ENCODE results near the gene NEDD4L. TPM values are rescaled to one million over a fixed set of nuclear protein-coding genes. Genes with fewer than 3 reads are reported as not detected.

The NEDD4L gene
- total and polyA plus RNA-seq, 4 donors = 40.2 to 308 (median 148) TPM

- Histone ChIP-seq H3K27ac (ENCODE audit: low read depth in 1 of 2, low read length in 1 of 2) (no peak overlapping the region), H3K36me3 (ENCODE audit: control insufficient read depth in 4 of 4, insufficient read depth in 4 of 4, low read length in 4 of 4) (no peaks in the 10 kb centered on the region), H3K9ac (ENCODE audit: insufficient read depth in 1 of 2, low read length in 2 of 2) (no peak overlapping the region), H3K27me3 (ENCODE audit: control insufficient read depth in 3 of 3, insufficient read depth in 3 of 3, low read length in 2 of 3) (no peaks in the 10 kb centered on the region), H3K4me1 (ENCODE audit: control insufficient read depth in 5 of 5, insufficient read depth in 5 of 5, low read length in 5 of 5) (peaks cover 0 to 9% (median 0%) of the 10 kb centered on the region in 5 donors), H3K4me3 (no peak overlapping the region), H3K9me3 (ENCODE audit: control insufficient read depth in 4 of 4, insufficient read depth in 3 of 4, low read length in 3 of 4) (no peaks in the 10 kb centered on the region)
- DNase-seq (no peak), ATAC-seq (ENCODE audit: insufficient read depth, low FRiP score) (no peak)
- TF ChIP-seq CTCF (IDR thresholded peaks at IDR 0.05; ENCODE audit: control extremely low read depth, extremely low read depth) = no peak
- WGBS, 2 donors = 73 to 84% methylated on average over 5 of the region's 5 CpGs
These were observed 405.4 kb downstream of the NEDD4L start for GRCh38 chr18:58449464-58449863.

Small RNA genes within 50 kb of the gene (small RNA-seq; reads per million reads assigned to genes)
- not detected for gene HMGN1P30 (ENCODE audit: low replicate concordance)
- gene MIR3591 (ENCODE audit: low replicate concordance) = not detected

Other genes with a start within 250 kb of the NEDD4L start
- gene ATP8B1, start 240.9 kb upstream of the NEDD4L start, total RNA-seq = 10 to 100 TPM; 26.6 to 42.0 TPM
- gene ATP8B1, start 240.9 kb upstream of the NEDD4L start, polyA plus RNA-seq = 1 to 10 TPM; 7.3 to 9.9 TPM

Measured in lung (tissue), 13 donors.